Karpas-422 (cell line): Measurements from ENCODE around the gene KRTCAP2. TPM values are rescaled to one million over a fixed set of nuclear protein-coding genes. Genes with fewer than 3 reads are reported as not detected.

ENCODE experiments used
- DNase-seq: peaks from one replicate; pipeline ENCODE4 v3.0.0-alpha.2; 2015
- H2AFZ ChIP-seq: fragments of 200-600 bp; sonication (generic); 2 replicates; pipeline ENCODE4 v1.6.1; 2014; ENCODE audit warnings: antibody characterized with exemption, low read length, mixed read lengths
- H3K27ac ChIP-seq: fragments of 200-600 bp; sonication (generic); 2 replicates; pipeline ENCODE4 v1.5.1; 2014; ENCODE audit warnings: mild to moderate bottlenecking, low read length, moderate library complexity
- H3K27me3 ChIP-seq: fragments of 200-600 bp; sonication (generic); 2 replicates; pipeline ENCODE4 v1.6.1; 2014; ENCODE audit warnings: low read length, mixed read lengths
- H3K36me3 ChIP-seq: fragments of 200-600 bp; sonication (generic); 2 replicates; pipeline ENCODE4 v1.6.1; 2014; ENCODE audit warnings: low read length, mixed read lengths; ENCODE audit not compliant: insufficient read depth
- H3K4me1 ChIP-seq: fragments of 200-600 bp; sonication (generic); 2 replicates; pipeline ENCODE4 v1.6.1; 2014; ENCODE audit warnings: mild to moderate bottlenecking, low read length, mixed read lengths
- H3K4me2 ChIP-seq: fragments of 200-600 bp; sonication (generic); 2 replicates; pipeline ENCODE4 v1.6.1; 2014; ENCODE audit warnings: low read length, low read depth, mild to moderate bottlenecking; ENCODE audit not compliant: poor library complexity, severe bottlenecking
- H3K4me3 ChIP-seq: fragments of 200-600 bp; sonication (generic); 2 replicates; pipeline ENCODE4 v1.5.1; 2014; ENCODE audit warnings: mild to moderate bottlenecking, antibody characterized with exemption, low read length, mixed read lengths
- H3K79me2 ChIP-seq: fragments of 200-600 bp; sonication (generic); 2 replicates; pipeline ENCODE4 v1.6.1; 2014; ENCODE audit warnings: mild to moderate bottlenecking, low read length, mixed read lengths
- H3K9ac ChIP-seq: fragments of 200-600 bp; sonication (generic); 2 replicates; pipeline ENCODE4 v1.6.0; 2014; ENCODE audit warnings: low read length
- H3K9me2 ChIP-seq: fragments of 200-600 bp; sonication (generic), shearing (Covaris generic); replicated peaks from 2 replicates; pipeline ENCODE4 v1.6.0; 2014; ENCODE audit warnings: mild to moderate bottlenecking, low read length, moderate library complexity; ENCODE audit not compliant: insufficient read depth
- H3K9me3 ChIP-seq: fragments of 300-700, 200-600 bp; sonication (generic); 2 replicates; pipeline ENCODE4 v1.6.1; 2014; ENCODE audit warnings: low read length, mixed read lengths
- H4K20me1 ChIP-seq: fragments of 200-600 bp; sonication (generic); 2 replicates; pipeline ENCODE4 v1.6.1; 2014; ENCODE audit warnings: mild to moderate bottlenecking, antibody characterized with exemption, low read length, low read depth; ENCODE audit not compliant: insufficient read depth
- total RNA-seq: library from RNA; depleted of rRNA; stranded (reverse); fragments of >200 nt; shearing (Covaris generic); gene quantifications from 2 replicates; pipeline ENCODE4 v1.2.3, GENCODE V29; 2014; ENCODE audit warnings: low replicate concordance

Gene KRTCAP2
- total RNA-seq, 1 experiment from 2014 or later, result 400 TPM

DNA sequence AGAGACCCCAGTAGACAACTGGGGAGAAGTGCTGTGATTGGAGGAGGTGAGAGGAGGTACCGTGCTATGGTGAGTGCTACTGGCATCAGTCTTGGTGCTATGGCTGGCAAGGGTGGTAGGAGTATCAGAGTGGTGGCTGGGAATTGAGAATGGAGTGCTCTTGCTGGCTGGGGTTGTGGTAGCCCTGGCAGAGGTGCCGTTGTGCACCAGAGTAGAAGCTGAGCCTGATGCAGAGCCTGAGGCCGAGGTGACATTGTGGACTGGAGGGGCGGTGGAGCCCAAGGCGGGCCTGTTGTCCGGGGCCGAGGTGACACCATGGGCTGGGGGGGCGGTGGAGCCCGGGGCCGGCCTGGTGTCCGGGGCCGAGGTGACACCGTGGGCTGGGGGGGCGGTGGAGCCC, 15.2 kb upstream of the KRTCAP2 start:
- H3K4me3 ChIP-seq, result no peak overlapping the region

DNA sequence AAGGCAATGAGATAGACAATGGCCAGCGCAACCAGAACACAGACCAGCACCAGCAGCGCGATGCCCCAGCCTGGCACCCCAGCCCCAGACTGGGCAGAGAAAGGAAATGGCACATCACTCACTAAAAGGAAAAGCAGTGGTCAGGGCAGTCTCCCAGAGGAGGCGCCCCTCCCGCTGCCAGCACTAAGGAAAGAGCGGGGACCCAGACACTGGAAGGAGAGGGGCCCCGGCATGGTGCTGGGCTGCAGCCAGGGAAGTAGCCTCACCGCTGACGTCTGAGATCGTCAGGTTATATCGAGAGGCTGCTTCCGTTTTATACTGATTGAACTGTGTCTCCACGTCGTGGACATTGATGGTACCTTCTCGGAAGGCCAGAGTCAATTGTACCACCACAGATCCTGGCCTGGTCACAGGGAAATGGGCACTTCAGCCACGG, 14.4 kb upstream of the KRTCAP2 start:
- no peaks in the 10 kb centered on the region for H3K9me2 ChIP-seq
- no peak overlapping the region for H3K9ac ChIP-seq
- no peak for DNase-seq
- no peak overlapping the region for H3K4me3 ChIP-seq
- no peaks in the 10 kb centered on the region for H3K27me3 ChIP-seq
- no peaks in the 10 kb centered on the region for H4K20me1 ChIP-seq
- no peaks in the 10 kb centered on the region for H3K9me3 ChIP-seq
- no peak overlapping the region for H2AFZ ChIP-seq
- no peak overlapping the region for H3K27ac ChIP-seq
- no peak overlapping the region for H3K4me2 ChIP-seq
- peaks cover 37% of the 10 kb centered on the region for H3K4me1 ChIP-seq
- no peaks in the 10 kb centered on the region; the same call in 1 of the 2 replicates for H3K36me3 ChIP-seq
- no peaks in the 10 kb centered on the region for H3K79me2 ChIP-seq

More for the DNA sequence above, 15.2 kb upstream of the KRTCAP2 start:
- Histone ChIP-seq H3K27me3 (no peaks in the 10 kb centered on the region), H3K36me3 (no peaks in the 10 kb centered on the region; the same call in 1 of the 2 replicates), H4K20me1 (no peaks in the 10 kb centered on the region), H3K9me2 (no peaks in the 10 kb centered on the region), H3K27ac (no peak overlapping the region), H3K4me1 (peaks cover 39% of the 10 kb centered on the region), H3K9me3 (no peaks in the 10 kb centered on the region), H3K9ac (no peak overlapping the region), H3K79me2 (no peaks in the 10 kb centered on the region), H3K4me2 (no peak overlapping the region), H2AFZ (no peak overlapping the region)
- no peak for DNase-seq

DNA sequence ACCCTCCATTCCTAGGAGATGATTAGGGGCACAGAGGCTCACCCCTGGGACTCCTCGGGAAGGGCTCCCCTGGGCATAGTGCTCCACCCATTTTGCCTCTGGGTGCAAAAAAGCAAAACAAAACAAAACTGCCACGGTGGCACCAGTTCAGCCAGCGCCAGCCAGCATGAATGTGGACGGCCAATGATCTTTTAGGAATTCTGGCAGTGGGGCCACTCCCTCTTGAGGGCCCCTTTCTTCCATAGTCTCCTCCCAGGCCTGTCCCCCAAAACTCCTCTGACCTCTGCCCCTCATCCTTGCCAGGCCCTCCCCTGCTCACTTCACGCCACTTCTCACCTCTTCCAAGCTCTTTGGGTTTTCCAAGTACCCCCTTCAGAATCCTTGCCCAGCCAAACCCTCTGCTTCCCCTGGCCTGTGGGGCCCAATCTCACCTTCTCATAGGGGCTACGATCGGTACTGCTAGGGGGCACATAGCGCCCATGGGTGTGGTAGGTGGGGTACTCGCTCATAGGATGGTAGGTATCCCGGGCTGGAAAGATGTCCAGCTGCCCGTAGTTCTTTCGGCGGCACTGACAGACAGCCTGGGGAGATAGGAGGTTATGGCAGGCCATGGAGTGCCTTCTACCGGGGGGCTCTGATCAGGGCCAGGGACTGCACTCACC, 13.8 kb upstream of the KRTCAP2 start:
- Histone ChIP-seq H3K27me3 (no peaks in the 10 kb centered on the region), H4K20me1 (no peaks in the 10 kb centered on the region), H3K4me2 (no peak overlapping the region), H3K9ac (no peak overlapping the region), H3K4me3 (no peak overlapping the region), H3K27ac (no peak overlapping the region), H3K79me2 (no peaks in the 10 kb centered on the region), H2AFZ (no peak overlapping the region), H3K36me3 (no peaks in the 10 kb centered on the region; the same call in 1 of the 2 replicates), H3K9me2 (no peaks in the 10 kb centered on the region), H3K9me3 (no peaks in the 10 kb centered on the region), H3K4me1 (peaks cover 37% of the 10 kb centered on the region)
- DNase-seq, result no peak

DNA sequence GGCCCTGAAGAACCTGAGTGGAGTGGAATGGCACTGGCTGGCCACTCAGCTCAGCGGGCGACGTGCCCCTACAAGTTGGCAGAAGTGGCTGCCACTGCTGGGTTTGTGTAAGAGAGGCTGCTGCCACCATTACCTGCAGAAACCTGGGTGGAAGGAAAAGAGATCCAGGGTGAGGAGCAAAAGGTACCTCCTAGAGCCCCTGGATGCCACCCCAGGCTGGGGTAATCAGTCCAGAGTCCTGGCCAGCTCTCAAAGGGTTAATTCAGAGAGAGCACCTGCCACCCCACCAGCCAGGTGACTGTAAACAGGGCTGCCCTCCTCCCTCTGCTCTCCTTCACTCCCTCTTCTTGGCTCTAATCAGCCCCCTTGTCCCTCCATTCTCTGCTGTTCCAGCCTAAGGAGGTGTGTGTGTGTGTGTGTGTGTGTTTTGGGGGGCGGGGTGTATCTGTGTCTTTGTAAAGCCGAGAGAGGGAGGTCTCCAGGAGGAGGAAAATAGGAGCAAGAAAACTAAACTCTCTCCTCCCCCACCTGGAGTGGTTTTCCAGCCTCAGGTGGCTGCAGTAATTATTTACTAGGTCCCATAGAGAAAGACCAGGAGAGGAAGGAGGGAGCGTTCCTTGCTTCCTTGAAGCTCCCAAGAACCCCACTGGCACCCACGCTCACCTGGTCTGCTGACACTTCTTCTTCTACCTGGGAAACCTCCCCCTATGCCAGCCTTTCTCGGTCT, 13.1 kb upstream of the KRTCAP2 start:
- Histone ChIP-seq H3K4me2 (peak overlapping the region; percentile 72), H3K9me2 (no peaks in the 10 kb centered on the region), H3K36me3 (peaks cover 5% of the 10 kb centered on the region; the same call in 1 of the 2 replicates), H2AFZ (no peak overlapping the region), H4K20me1 (no peaks in the 10 kb centered on the region), H3K9me3 (no peaks in the 10 kb centered on the region), H3K4me3 (peak overlapping the region; percentile 51; the same call in 1 of the 2 replicates), H3K27ac (peak overlapping the region; percentile 82), H3K9ac (peak overlapping the region; percentile 48), H3K79me2 (no peaks in the 10 kb centered on the region), H3K4me1 (peaks cover 37% of the 10 kb centered on the region), H3K27me3 (no peaks in the 10 kb centered on the region)
- DNase-seq, result peak; percentile 57

DNA sequence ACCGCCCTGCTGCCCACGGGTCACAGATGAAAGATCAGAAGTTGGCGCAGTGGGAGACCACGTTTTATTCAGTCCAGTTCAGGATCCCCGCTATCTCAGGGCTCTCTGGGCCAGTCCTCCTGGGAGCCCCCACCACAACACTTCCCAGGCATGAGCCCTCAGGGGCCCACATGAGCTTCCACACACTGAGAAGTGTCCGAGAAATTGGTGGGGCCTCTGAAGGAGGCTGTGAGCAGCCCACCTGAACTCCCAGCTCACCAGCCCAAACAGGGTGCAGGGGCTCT, 12.6 kb upstream of the KRTCAP2 start:
- Histone ChIP-seq H3K27ac (peak overlapping the region; percentile 82), H3K36me3 (peaks cover 5% of the 10 kb centered on the region; the same call in 1 of the 2 replicates), H3K79me2 (no peaks in the 10 kb centered on the region), H2AFZ (no peak overlapping the region), H3K9me2 (no peaks in the 10 kb centered on the region), H3K4me2 (peak overlapping the region; percentile 72), H3K4me1 (peaks cover 37% of the 10 kb centered on the region), H3K9ac (peak overlapping the region; percentile 48), H3K4me3 (peak overlapping the region; percentile 51; the same call in 1 of the 2 replicates), H3K9me3 (no peaks in the 10 kb centered on the region), H4K20me1 (no peaks in the 10 kb centered on the region), H3K27me3 (no peaks in the 10 kb centered on the region)
- no peak for DNase-seq

DNA sequence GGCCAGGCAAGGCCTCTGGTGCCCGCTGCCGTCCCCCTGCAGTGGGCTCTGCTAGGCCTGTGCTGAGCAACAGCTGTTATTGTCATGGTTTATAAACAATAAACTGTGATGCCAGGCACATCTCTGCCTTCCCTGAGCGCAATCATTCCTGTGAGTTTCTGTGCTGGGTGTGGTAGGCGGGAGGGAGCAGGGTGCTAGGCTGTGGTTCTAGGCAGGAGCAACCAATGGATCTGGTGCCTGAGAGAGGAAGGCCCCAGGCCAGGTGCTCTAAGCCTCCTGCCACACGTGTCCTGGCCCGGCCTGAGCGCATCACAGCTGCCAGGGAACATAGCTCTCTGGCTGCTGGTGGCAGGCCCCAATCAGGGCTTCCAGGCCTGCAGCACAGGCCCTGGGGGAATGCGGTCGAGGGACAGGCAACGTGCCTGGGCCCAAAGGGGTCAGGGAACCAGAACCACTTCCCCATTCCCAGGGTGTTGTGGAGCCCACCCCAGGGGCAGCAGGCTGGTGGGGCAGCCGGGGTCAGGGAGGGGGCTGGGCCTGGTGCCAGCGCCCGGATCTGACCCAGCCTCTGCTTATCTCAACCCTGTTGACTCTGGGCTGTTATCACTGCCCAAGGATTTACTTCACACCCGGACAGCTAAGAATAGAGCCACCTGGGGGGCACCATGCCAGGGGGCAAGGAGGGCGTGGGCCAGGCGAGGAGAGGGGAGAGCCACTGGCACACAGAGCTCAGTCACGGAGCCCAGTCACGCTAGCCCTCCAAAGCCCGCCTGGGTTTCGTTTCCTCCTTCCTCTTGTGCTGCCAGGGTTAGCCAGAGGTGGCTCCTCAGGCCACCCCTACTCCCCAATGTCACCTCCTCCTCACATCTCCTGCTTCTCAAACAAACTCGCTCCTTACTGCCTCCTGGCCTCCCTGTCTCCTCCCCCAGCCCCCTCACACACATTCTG, 12.0 kb upstream of the KRTCAP2 start:
- no peaks in the 10 kb centered on the region for H3K9me2 ChIP-seq
- H3K4me1 ChIP-seq, result peaks cover 37% of the 10 kb centered on the region
- H3K36me3 ChIP-seq, result peaks cover 5% of the 10 kb centered on the region; the same call in 1 of the 2 replicates
- H3K4me3 ChIP-seq, result peak overlapping the region; percentile 51
- H3K9me3 ChIP-seq, result no peaks in the 10 kb centered on the region
- DNase-seq, result peak; percentile 93
- no peaks in the 10 kb centered on the region for H3K27me3 ChIP-seq
- H3K79me2 ChIP-seq, result no peaks in the 10 kb centered on the region
- peak overlapping the region; percentile 59 for H3K9ac ChIP-seq
- H2AFZ ChIP-seq, result no peak overlapping the region
- H3K27ac ChIP-seq, result peak overlapping the region; percentile 82
- H3K4me2 ChIP-seq, result peak overlapping the region; percentile 72
- H4K20me1 ChIP-seq, result no peaks in the 10 kb centered on the region

DNA sequence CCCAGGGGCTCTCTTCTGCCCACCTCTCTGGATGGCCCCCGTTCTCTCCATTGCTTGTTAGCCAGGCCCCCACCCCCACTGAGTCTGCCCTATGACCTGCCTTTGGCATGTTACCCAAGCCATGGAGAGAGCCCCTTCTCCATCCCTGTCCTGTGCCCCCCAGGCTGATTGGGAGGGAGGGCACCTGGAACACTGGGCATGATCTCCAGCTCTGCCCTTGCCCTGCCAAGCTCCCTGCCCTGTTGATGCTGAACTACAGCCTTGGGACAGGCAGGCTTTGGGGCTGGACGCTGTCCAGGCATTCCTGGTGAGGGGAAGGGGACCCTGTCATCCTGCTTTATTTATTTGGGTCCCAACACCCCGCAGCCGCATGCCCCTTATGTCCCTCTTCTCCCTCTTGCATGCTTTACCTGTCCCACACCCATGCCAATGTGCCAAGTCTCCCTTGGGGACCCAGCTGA, 11.3 kb upstream of the KRTCAP2 start:
- H3K4me3 ChIP-seq, result peak overlapping the region; percentile 51
- H3K9me2 ChIP-seq, result no peaks in the 10 kb centered on the region
- peaks cover 37% of the 10 kb centered on the region for H3K4me1 ChIP-seq
- no peaks in the 10 kb centered on the region for H3K27me3 ChIP-seq
- H3K4me2 ChIP-seq, result peak overlapping the region; percentile 72
- H3K9me3 ChIP-seq, result no peaks in the 10 kb centered on the region
- no peaks in the 10 kb centered on the region for H3K79me2 ChIP-seq
- peak overlapping the region; percentile 59 for H3K9ac ChIP-seq
- no peaks in the 10 kb centered on the region for H4K20me1 ChIP-seq
- no peak for DNase-seq
- no peak overlapping the region for H2AFZ ChIP-seq
- H3K36me3 ChIP-seq, result peaks cover 11% of the 10 kb centered on the region
- peak overlapping the region; percentile 82 for H3K27ac ChIP-seq
